SK-N-SH treated with all-trans-retinoic acid at 6 μM for 48 hours (cell line): ENCODE data around the gene B4GALT1.

Experiments used
- ARNTL ChIP-seq: fragments of 450-650 bp; formaldehyde crosslinking; IDR thresholded peaks from 2 replicates; pipeline ENCODE4 v1.5.0; 2020; ENCODE audit warnings: low read depth, mild to moderate bottlenecking, moderate library complexity, borderline replicate concordance
- ESRRG ChIP-seq: fragments of 250-450 bp; sonication (Bioruptor Pico); IDR thresholded peaks from 2 replicates; pipeline ENCODE4 v1.6.1; 2021; ENCODE audit warnings: mild to moderate bottlenecking
- GLIS3 ChIP-seq: fragments of 250-450 bp; sonication (Bioruptor Pico); IDR thresholded peaks from 2 replicates; pipeline ENCODE4 v1.5.0; 2020; ENCODE audit warnings: mild to moderate bottlenecking, moderate library complexity
- ISL1 ChIP-seq: fragments of 250-450 bp; sonication (Bioruptor Pico); IDR thresholded peaks from 2 replicates; pipeline ENCODE4 v2.1.2; 2022; ENCODE audit warnings: mild to moderate bottlenecking, moderate library complexity
- ZC3H10 ChIP-seq: fragments of 250-450 bp; sonication (Bioruptor Pico); IDR thresholded peaks from 2 replicates; pipeline ENCODE4 v1.5.1; 2021; ENCODE audit warnings: mild to moderate bottlenecking, moderate library complexity
- ZFP3 ChIP-seq: fragments of 250-450 bp; sonication (Bioruptor Pico); IDR thresholded peaks from 2 replicates; pipeline ENCODE4 v1.5.0; 2020; ENCODE audit warnings: mild to moderate bottlenecking, moderate library complexity
- TF ChIP-seq, protein P1 (sequence below): fragments of 250-450 bp; sonication (Bioruptor Pico); IDR thresholded peaks from 2 replicates; pipeline ENCODE4 v1.5.1; 2020; ENCODE audit warnings: low read depth, mild to moderate bottlenecking, moderate library complexity
- TF ChIP-seq, protein P2 (sequence below): fragments of 250-450 bp; sonication (Bioruptor Pico); IDR thresholded peaks from 2 replicates; pipeline ENCODE4 v1.5.0; 2020; ENCODE audit warnings: mild to moderate bottlenecking, moderate library complexity

DNA sequence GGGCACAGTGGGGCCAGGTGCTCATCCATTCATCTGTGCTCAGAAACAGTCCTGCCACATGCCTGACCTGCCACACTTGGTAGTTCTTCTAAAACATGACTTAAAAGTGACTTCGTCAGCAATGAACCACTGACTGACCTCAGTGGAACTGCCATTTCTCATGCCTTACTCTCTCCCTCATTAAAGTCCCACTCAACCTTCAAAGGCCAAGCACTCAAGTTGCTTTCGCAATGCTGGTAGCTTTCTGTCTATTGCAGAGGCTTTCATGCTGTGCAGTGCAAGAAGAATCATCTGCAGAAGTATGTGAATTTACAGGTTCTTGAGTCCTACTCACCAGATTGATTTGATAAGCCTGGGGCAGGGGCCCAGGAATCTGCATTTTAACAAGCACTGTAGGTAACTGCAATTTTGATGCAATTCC is 23.9 kb downstream of the B4GALT1 start:
- TF ChIP-seq, protein P1, sequence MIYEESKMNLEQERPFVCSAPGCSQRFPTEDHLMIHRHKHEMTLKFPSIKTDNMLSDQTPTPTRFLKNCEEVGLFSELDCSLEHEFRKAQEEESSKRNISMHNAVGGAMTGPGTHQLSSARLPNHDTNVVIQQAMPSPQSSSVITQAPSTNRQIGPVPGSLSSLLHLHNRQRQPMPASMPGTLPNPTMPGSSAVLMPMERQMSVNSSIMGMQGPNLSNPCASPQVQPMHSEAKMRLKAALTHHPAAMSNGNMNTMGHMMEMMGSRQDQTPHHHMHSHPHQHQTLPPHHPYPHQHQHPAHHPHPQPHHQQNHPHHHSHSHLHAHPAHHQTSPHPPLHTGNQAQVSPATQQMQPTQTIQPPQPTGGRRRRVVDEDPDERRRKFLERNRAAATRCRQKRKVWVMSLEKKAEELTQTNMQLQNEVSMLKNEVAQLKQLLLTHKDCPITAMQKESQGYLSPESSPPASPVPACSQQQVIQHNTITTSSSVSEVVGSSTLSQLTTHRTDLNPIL: no peak
- TF ChIP-seq ZFP3 (CRISPR knock-in tag) (no peak), ARNTL (CRISPR knock-in tag) (no peak), GLIS3 (CRISPR knock-in tag) (no peak), ISL1 (CRISPR knock-in tag) (no peak), ZC3H10 (no peak), ESRRG (CRISPR knock-in tag) (no peak)
- TF ChIP-seq, protein P2, sequence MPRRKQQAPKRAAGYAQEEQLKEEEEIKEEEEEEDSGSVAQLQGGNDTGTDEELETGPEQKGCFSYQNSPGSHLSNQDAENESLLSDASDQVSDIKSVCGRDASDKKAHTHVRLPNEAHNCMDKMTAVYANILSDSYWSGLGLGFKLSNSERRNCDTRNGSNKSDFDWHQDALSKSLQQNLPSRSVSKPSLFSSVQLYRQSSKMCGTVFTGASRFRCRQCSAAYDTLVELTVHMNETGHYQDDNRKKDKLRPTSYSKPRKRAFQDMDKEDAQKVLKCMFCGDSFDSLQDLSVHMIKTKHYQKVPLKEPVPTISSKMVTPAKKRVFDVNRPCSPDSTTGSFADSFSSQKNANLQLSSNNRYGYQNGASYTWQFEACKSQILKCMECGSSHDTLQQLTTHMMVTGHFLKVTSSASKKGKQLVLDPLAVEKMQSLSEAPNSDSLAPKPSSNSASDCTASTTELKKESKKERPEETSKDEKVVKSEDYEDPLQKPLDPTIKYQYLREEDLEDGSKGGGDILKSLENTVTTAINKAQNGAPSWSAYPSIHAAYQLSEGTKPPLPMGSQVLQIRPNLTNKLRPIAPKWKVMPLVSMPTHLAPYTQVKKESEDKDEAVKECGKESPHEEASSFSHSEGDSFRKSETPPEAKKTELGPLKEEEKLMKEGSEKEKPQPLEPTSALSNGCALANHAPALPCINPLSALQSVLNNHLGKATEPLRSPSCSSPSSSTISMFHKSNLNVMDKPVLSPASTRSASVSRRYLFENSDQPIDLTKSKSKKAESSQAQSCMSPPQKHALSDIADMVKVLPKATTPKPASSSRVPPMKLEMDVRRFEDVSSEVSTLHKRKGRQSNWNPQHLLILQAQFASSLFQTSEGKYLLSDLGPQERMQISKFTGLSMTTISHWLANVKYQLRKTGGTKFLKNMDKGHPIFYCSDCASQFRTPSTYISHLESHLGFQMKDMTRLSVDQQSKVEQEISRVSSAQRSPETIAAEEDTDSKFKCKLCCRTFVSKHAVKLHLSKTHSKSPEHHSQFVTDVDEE: no peak
